ENCODE measurements around the gene PAM. TPM values are rescaled to one million over a fixed set of nuclear protein-coding genes. Genes with fewer than 3 reads are reported as not detected.

The PAM gene
- total RNA-seq, 1 experiment from 2014 or later, result 257 TPM

GRCh38 chr5:102790748-102791147 lies 35.6 kb downstream of the PAM start:
- H3K79me2 ChIP-seq (ENCODE audit: insufficient read depth, low read length), result peaks cover 76% of the 10 kb centered on the region
- no peaks in the 10 kb centered on the region for H3K27me3 ChIP-seq (ENCODE audit: insufficient read depth, low read length)
- no TSS peak for BruUV-seq (replicated peaks)
- H3K4me2 ChIP-seq (ENCODE audit: low read length), result no peak overlapping the region
- H2AFZ ChIP-seq (ENCODE audit: low read depth, low read length, poor library complexity, severe bottlenecking), result no peak overlapping the region
- ATAC-seq, result no peak
- POLR2A ChIA-PET, result no interaction called here
- no peaks in the 10 kb centered on the region for H4K20me1 ChIP-seq (ENCODE audit: insufficient read depth)
- no peaks in the 10 kb centered on the region; the same call in 1 of the 2 replicates for H3K9me2 ChIP-seq (ENCODE audit: insufficient read depth)
- H3K9me3 ChIP-seq (ENCODE audit: control insufficient read depth in 1 of 2, insufficient read depth in 1 of 2, low read depth in 1 of 2, low read length in 2 of 2), result no peaks in the 10 kb centered on the region
- CTCF ChIA-PET, result interaction anchor here (0.9 to 2.4 kb wide), 4 partner anchors 9 to 14 kb away, joined by 3 to 8 read pairs (median 5); no protein-coding TSS in a partner anchor
- no peak for TF ChIP-seq EGR1 (IDR thresholded peaks at IDR 0.05; ENCODE audit: low read depth)
- peaks cover 16 to 39% of the 10 kb centered on the region in 2 experiments for H3K4me1 ChIP-seq (ENCODE audit: control insufficient read depth in 1 of 2, insufficient read depth in 2 of 2, low read length in 2 of 2)
- DNase-seq (ENCODE audit: low read depth, low spot score), result no peak
- no peak overlapping the region for H3K4me3 ChIP-seq (replicated peaks in 1 of 2; ENCODE audit: low read depth in 1 of 2, low read length in 2 of 2)
- no peaks in the 10 kb centered on the region for H3K36me3 ChIP-seq (ENCODE audit: control insufficient read depth in 1 of 2, insufficient read depth in 2 of 2, low read length in 2 of 2)
- RAD21 ChIA-PET (ENCODE audit: low non-redundant PET in 1 of 2, low total read pairs in 2 of 2, uncharacterized antibody in 2 of 2, unreplicated experiment in 2 of 2), result no interaction called here
- intact Hi-C loops (cut with micrococcal nuclease), result loop anchor here (10.0 kb wide), 1 partner anchor 206 kb away; no protein-coding TSS in a partner anchor
- H3K9ac ChIP-seq (ENCODE audit: low read length), result no peak overlapping the region
- no peak overlapping the region for H3K27ac ChIP-seq (ENCODE audit: low read depth, low read length)

- Histone ChIP-seq H3K36me3 (ENCODE audit: control insufficient read depth in 1 of 2, insufficient read depth in 2 of 2, low read length in 2 of 2) (no peaks in the 10 kb centered on the region), H3K4me2 (ENCODE audit: low read length) (no peak overlapping the region), H4K20me1 (ENCODE audit: insufficient read depth) (no peaks in the 10 kb centered on the region), H3K9ac (ENCODE audit: low read length) (no peak overlapping the region), H3K4me1 (ENCODE audit: control insufficient read depth in 1 of 2, insufficient read depth in 2 of 2, low read length in 2 of 2) (peaks cover 26 to 49% of the 10 kb centered on the region in 2 experiments), H2AFZ (ENCODE audit: low read depth, low read length, poor library complexity, severe bottlenecking) (no peak overlapping the region), H3K27ac (ENCODE audit: low read depth, low read length) (no peak overlapping the region), H3K9me2 (ENCODE audit: insufficient read depth) (no peaks in the 10 kb centered on the region), H3K4me3 (replicated peaks in 1 of 2; ENCODE audit: low read depth in 1 of 2, low read length in 2 of 2) (no peak overlapping the region), H3K79me2 (ENCODE audit: insufficient read depth, low read length) (peaks cover 79% of the 10 kb centered on the region), H3K9me3 (ENCODE audit: control insufficient read depth in 1 of 2, insufficient read depth in 1 of 2, low read depth in 1 of 2, low read length in 2 of 2) (no peaks in the 10 kb centered on the region), H3K27me3 (ENCODE audit: insufficient read depth, low read length) (no peaks in the 10 kb centered on the region)
- peak; percentile 66 for ATAC-seq
- RAD21 ChIA-PET (ENCODE audit: low non-redundant PET in 1 of 2, low total read pairs in 2 of 2, uncharacterized antibody in 2 of 2, unreplicated experiment in 2 of 2), result no interaction called here
- no TSS peak for BruUV-seq (replicated peaks)
- intact Hi-C loops (cut with micrococcal nuclease), result loop anchor here (10.0 kb wide), 1 partner anchor 208 kb away; no protein-coding TSS in a partner anchor
- DNase-seq (ENCODE audit: low read depth, low spot score), result no peak
- CTCF ChIA-PET, result no interaction called here
- peak; percentile 48 for TF ChIP-seq RAD21 (IDR thresholded peaks at IDR 0.05; ENCODE audit: low read depth)
- no peak for TF ChIP-seq TCF7L2 (IDR thresholded peaks at IDR 0.05; ENCODE audit: borderline replicate concordance, extremely low read depth, insufficient read depth, insufficient read length)
- TF ChIP-seq CTCF (IDR thresholded peaks at IDR 0.05 in 2 of 3, conservative IDR thresholded peaks at IDR 0.05 in 1 of 3; ENCODE audit: borderline replicate concordance in 1 of 3, insufficient read depth in 1 of 3, low read depth in 2 of 3, low read length in 2 of 3), result peak; percentile 16 to 40 (median 26); a peak in 3 of 6 replicates
- POLR2A ChIA-PET, result no interaction called here
Measured at GRCh38 chr5:102792705-102793104, 37.6 kb downstream of the PAM start.
